AML-193 (cell line): ENCODE data around the gene CRYBA2.

Experiments used
- DNase-seq, 2 experiments: peaks; one replicate each; lab custom pipeline; 2025; lab: John Stamatoyannopoulos, UW

Gene CRYBA2

GRCh38 chr2:218999021-218999880 is 6.0 kb upstream of the CRYBA2 start:
- DNase-seq: no peak

DNA sequence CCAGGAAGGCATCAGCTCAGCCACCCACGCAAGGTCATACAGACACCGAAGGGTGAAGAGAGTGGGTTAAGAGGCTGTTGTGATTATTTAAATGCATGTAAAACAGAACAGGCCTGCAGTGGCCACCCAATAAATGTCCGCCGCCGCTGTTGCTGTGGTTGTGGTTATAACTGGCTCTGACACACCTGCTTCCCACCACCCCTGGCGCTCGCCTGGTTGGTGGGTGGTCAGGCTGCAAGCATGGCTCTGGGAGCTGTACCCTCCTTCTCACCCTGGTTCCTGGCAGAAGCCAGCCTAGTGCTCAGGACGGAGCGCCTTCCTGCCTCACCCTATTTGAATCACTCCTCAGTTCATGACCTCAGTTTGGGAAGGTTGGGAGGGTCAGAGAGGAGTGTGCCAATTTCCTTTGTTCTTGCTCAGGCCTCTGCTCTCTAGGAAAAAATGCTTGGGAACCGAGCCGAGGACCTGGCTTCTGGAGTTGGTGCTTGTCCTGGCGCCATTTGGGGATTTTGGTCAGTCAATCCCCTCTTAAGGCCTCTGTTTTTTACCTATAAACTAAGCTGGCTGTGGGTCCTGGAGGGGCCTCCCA is 5.3 kb upstream of the CRYBA2 start:
- no peak for DNase-seq

- DNase-seq: no peak
Observed at GRCh38 chr2:218997731-218998130, 4.5 kb upstream of the CRYBA2 start.

- no peak for DNase-seq
Observed at GRCh38 chr2:218996937-218997336, 3.7 kb upstream of the CRYBA2 start.

- peak in 1 of 2 experiments; percentile 41 for DNase-seq
Observed at GRCh38 chr2:218995972-218996711, 2.9 kb upstream of the CRYBA2 start.

GRCh38 chr2:218995561-218995960 is 2.3 kb upstream of the CRYBA2 start:
- DNase-seq: no peak

GRCh38 chr2:218992703-218993344 is 398 bp downstream of the CRYBA2 start:
- no peak for DNase-seq

GRCh38 chr2:218992196-218992595 is 1.0 kb downstream of the CRYBA2 start:
- DNase-seq: no peak

- no peak for DNase-seq
Observed at GRCh38 chr2:218991674-218992168, 1.5 kb downstream of the CRYBA2 start.

- no peak for DNase-seq
Observed at GRCh38 chr2:218990612-218991011, 2.6 kb downstream of the CRYBA2 start.

- DNase-seq: no peak
Observed at GRCh38 chr2:218990052-218990451, 3.2 kb downstream of the CRYBA2 start.

DNA sequence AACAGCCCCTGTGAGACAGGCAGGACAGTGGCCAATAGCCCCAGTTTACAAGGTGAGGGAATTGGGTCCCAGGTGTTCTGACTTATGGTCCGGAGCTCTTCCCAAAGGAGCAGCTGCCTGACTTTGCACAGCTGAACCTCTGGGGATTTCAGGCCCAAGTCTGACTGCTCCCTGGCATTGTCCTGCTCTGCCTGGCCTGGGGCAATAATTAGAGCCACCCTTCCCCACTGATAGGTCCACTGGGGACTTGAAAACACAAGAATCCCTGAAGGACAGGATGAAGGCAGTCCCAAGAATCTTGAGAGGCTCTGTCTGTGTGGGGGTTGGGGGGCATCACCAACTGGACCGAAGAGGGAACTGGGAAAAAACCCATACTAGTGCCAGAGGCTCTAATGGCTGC is 4.6 kb downstream of the CRYBA2 start:
- no peak for DNase-seq

DNA sequence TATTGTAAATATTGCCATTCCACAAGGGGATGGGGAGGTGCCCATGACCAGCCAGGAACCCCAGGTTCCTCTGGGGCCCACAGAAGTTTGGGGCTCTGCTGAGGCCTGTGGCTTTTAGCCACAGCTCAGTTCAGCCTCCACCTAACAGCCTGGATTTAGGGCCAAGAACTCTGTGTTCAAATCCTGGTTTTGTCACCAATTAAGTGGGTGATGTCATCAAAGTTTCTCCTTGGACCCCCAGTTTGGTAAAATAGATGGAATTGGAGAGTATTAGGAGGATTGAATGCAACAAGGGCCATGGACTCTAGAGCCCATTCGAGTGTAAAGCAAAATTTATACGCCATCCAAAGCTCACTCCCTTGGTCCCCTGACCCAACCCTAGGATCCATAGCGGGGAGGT is 5.1 kb downstream of the CRYBA2 start:
- DNase-seq: no peak

DNA sequence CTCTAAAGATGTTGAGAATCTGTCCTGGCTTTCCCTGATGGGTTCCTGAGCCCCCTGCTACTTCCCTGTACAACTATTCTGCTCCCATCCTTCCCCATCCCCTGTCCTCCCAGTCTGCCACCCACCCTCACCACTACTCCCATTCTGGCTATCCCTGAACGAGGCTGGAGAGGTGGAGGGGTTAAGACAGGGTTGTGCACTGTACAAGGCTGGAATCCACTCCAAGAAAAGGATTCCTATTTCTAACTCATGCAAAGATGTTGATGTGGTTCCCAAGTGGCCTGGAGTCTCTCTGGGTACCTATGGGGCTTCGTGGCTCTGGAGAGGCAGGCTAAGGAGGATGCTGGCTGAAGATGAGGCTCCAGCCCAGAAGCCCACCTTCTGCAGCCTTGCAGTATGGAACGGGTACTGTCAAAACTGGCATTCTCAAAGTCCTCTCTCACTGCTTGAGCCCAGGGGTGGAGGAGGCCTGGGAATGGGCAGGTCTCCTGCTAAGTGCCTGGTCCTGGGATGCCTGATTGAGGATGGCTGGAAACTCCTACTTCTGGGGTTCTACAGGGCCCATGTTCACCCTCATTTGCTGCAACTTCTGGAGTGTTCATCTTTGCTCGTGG is 7.0 kb downstream of the CRYBA2 start:
- DNase-seq: no peak

- DNase-seq: no peak
Observed at GRCh38 chr2:218985325-218986091, 7.7 kb downstream of the CRYBA2 start.

DNA sequence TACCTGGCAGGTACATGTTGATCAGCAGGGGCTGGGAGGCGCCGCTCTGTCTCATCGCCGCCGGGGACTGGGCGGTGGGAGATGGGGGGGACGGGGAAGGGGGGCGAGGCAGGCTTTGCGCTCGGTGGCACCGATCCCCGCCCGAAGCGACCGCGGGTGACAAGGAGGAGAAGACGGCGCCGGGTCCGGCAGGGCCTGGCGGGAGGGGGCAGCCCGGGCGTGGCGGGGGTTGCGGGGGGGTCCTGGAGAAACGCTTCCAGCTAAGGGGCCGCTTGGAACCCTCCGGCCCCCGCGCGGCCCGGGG is 8.2 kb downstream of the CRYBA2 start, which contains the start of gene FEV:
FEV (minus strand) TSS at position 164 of the 304 bp plus-strand sequence; CDS start at position 55, 109 bp downstream.
- no peak for DNase-seq

DNA sequence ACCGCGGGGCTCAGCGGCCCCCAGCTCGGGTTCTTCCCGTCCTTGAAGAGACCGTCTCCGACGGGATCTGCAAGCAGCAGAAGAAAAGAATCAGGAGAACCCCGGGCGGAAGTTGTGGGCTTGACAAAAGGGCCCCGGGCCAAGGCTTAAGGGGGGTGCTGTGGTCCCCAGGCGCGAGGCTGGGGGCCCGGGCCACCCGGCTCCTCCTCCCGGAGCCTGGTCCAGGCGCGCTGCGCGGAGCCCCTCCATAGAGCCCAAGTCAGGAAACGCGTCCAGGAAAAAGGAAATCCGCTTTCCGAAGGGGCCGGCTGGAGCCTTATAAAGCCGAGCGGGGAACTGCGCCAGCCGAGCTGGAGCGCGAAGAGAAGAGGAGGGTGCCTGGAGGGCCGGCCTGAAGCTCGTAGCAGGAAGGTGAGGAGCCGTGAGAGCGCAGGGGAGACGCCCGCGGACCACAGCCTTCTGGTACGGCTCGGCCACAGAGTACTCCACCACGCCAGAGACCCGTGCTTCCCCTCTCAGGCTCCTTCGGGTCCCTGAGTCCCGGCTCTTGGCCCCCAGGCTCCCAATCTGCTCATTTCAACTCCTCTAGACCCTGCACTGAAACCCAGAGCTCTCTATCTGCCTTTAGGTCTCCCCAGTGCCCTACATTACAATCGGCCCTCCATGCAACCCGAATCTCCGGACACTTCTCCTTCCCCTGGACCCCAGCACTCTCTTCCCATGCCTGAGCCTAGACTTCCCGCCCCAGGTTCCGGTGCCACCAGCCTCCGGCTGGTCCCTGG is 8.8 kb downstream of the CRYBA2 start:
- DNase-seq: no peak

DNA sequence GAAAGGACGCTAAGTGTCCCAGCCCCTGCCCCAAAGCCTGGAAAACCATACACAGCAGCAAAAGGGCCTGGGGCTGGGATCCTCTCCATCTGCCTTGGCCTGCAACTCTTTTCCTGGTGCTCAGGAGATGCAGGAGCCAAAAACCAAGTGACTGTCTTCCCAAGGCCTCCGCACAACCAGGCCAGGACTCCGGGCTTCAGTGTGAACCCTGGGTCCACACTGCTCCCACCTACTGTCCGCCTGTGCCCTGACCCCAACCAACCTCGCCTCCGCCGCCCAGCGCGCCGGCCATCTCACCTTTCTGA is 9.3 kb downstream of the CRYBA2 start:
- no peak for DNase-seq

DNA sequence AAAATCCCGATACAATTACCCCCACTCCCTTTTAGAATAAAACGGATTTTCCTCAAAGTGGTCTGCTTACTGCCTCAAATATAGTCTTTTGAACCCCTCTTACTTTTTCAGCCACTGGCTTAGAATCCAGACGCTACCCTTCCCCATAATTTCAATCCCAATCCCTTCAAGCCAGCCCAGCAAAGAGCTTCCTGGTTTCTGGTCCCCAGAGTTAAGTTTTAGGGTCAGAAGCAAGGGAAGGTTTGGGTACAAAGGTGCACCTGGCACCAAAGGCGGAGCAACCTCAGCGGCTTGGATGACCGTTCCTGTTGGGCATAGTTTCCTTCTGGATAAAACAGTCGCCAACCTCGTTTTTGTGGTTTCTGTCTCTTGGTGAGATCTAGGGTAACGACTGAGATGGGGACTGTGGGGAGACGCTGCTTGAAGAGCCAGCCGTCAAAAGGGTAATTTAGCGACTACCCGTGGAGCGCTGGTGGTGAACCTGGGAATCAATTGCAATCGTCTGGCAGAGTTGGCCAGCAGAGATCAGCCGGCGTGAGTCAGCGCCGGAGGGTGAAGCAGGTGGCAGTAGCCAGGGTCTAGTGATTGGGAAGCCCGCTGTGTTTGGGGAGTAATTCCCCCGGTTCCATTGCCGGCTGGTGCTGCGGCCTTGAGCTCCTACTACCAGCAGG is 9.8 kb downstream of the CRYBA2 start:
- DNase-seq: no peak
